Smooth muscle cell of the brain vasculature (primary cell): Measurements from ENCODE around the gene C17orf114.

Source experiments
- DNase-seq: peaks from one replicate; pipeline ENCODE4 v3.0.0-alpha.2; 2012; ENCODE audit warnings: low read depth, low spot score

Gene C17orf114

GRCh38 chr17:4788159-4788806 is 13.8 kb downstream of the C17orf114 start:
- DNase-seq: no peak

DNA sequence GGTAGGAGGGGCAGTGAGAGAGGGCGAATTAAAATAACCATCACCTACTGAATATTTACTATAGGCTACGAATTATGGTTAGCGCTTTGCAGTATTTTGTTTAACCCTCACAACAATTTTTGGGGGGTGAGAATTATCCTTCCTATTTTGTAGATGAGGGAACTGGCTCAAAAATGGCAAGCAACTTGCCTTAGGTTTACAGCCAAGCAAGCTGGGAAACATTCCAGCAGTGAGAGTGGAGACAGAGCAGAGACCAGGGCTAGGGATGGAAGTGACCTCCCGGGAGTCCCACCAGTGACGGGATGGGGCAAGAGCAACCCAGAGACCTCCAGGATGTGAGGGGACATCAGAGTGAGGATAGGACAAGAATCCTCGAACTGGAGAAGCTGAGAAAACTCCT is 15.6 kb downstream of the C17orf114 start:
- DNase-seq: no peak

DNA sequence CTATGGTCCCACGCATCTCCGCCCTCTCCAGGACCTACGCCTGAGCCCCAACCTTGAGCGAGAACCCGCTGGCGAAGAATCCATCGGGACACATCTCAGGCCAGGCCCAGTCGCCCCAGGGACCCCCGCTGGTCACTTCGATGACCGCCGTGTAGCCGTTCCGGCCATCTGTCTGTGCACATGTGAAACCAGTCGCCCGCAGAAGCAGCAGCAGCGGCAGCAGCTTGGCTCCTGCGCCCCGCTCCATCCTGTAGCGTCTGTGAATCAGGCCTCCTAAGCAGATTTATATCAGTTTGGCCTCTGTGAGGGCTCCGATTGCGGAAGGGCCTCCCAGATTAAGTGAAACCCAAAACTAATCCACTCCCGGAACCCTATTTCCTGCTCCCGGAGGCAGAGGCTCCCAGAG is 16.0 kb downstream of the C17orf114 start, which contains the start of gene VMO1:
TSS of gene VMO1 (minus strand) at position 259 of the 406 bp plus-strand sequence. CDS start at position 247, 12 bp downstream.
- DNase-seq: no peak

DNA sequence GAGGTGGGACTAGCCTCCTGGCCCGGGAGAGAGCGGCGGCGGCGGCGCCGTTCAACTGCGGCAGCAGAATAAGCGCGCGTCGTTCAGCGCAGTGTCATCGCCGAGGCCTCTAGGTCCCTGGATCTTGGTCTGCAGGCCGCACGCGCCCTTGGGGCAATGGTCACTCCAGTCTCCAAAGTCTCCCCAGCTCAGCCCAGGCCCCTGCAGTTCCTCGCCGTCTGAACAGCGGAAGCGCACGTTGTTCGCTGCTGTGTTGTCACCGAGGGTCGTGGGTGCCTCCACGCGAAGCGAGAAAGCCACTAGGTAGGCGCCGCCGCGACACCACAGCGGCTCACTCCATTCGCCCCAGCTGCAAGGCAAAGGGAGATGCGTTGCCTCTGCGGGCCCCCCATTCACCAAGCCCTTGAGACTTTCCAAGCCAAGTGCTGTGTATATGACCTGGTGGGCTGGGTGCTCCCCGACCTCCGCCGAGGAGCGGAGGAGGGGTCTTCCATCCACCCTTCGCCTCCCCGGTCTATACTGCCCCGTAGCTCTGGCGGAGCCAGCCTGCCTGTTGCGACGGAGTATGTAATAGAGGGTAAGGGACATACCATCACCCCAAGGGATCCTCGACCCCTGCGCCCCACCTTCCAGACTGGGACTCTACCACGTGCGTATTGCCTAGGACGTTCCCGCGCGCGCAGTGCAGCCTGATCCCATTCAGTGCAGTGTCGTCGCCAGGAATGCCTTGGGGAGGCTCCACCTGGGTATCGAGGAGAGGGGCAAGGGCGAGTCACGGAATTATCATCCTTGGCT is 16.6 kb downstream of the C17orf114 start:
- DNase-seq: no peak

GRCh38 chr17:4782652-4783051 is 19.5 kb downstream of the C17orf114 start:
- no peak for DNase-seq

GRCh38 chr17:4780325-4780955 is 21.7 kb downstream of the C17orf114 start:
- no peak for DNase-seq

DNA sequence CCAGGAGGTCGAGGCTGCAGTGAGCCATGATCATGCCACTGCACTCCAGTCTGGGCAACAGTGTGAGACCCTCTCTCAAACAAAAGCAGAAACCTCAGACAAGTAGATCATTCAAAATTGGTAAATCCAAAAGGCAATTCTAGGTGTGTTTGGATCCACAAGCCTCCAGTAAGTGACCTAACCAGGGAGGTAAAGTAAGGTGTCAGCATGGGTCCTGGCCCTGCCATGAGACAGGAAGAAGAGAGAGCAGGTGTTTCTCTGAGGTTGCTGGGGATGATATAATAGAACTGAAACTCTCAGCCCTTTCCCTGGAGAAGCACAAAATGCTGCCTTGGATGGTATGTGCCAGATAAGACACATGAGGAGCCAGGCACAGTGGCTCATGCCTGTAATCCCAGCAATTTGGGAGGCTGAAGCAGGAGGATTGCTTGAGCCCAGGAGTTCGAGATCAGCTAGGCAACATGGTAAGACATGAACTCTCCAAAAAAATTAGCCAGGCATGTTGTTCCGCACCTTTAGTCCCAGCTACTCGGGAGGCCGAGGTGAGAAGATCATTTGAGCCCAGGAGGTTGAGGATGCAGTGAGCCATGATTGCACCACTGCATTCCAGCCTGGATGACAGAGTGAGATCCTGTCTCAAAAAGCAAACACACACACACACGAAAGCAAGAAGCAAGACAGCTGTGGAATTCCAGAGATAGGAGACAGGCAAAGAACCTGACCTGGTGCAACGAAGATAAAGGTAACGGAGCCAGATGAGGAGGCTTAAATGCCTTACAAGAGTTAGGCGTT is 24.0 kb downstream of the C17orf114 start:
- DNase-seq: no peak

DNA sequence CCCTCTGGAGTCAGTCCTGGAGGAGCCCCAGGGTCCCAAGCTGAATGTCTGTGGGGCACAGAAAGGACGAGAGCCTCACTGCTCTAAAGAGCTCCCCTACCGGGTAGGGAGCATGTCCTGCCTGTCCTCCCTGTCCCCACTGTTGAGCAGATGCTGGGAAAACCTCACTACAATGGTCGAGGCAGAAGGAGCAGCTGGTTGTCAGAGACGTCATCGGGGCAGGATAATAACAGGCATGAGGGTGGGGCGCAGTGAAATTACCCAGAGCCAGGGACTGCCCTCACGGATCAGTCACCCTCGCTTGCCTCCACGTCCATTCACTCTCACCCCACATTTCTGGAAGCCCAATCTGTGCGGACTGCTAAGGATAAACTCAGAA is 29.9 kb downstream of the C17orf114 start:
- DNase-seq: no peak

- no peak for DNase-seq
Measured at GRCh38 chr17:4771519-4772234, 30.5 kb downstream of the C17orf114 start, which contains the start of gene TM4SF5. Gene TM4SF5 (plus strand): TSS chr17:4771886. CDS start chr17:4771923, 37 bp downstream.

DNA sequence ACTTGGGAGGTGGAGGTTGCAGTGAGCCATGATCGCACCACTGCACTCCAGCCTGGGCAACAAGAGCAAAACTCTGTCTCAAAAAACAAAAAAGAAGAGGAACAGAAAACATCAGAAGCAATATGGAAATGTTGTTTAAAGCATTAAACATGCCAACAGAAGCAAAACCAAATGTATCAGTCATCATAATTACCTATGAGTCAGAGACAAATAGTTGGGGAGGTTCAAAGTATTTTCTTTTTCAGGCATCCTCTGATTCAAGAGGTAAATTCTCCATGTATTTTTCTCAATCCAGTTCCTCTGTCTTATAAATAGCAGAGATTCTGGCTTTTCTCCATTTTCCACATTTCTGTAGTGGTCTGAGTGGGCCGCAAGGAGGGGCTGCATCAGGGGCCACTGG is 32.5 kb downstream of the C17orf114 start:
- no peak for DNase-seq

- DNase-seq: no peak
Measured at GRCh38 chr17:4768298-4768697, 33.8 kb downstream of the C17orf114 start.

DNA sequence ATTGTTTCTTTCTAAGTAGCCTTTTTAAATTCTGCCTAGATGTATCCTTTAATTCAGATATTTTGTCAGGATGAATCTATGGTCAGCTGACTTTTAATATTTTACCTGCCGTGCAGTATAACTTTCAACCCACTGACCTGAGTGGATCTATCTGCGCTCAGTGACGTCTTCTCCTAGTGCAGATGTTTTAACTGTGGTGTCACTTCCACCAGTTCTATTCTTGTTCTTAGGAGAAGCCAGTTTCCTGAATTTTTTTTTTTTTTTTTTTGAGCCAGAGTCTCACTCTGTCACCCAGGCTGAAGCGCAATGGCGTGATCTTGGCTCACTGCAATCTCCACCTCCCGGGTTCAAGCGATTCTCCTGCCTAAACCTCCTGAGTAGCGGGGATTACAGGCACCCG is 35.4 kb downstream of the C17orf114 start:
- no peak for DNase-seq

GRCh38 chr17:4766201-4766600 is 35.9 kb downstream of the C17orf114 start:
- DNase-seq: no peak

GRCh38 chr17:4764595-4764994 is 37.5 kb downstream of the C17orf114 start:
- no peak for DNase-seq

DNA sequence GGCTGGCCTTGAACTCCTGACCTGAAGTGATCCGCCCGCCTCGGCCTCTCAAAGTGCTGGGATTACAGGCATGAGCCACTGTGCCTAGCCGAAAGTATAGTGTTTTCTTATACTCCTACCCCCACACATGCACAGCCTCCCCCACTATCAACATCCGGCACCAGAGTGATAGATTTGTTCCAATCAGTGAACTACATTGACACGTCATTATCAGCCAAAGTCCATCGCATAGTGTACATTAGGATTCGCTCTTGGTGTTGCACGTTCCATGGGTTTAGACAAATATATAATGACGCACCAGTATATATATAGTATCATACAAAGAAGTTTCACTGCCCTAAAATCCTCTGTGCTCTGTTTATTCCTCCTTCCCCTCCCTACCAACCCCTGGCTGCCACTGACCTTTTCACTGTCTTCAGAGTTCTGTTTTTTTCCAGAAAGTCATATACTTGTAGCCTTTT is 42.3 kb downstream of the C17orf114 start:
- DNase-seq: no peak

DNA sequence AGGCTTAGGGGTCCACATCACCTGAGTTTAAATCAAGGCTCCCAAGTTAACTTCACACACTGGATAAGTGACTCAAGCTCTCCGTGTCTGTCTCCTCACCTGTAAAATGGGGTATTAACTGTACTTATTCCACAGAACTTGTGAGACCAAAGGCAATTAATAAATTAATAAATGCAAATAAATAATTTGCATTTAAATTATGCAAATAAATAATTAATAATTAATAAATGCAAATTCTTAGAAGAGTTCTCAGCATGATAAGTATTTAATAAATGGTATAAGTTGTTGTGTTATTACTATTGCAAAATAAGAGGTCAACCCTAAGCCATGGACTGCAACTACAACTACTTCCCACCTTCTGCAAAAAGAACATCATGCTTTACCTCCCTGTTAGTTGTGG is 48.7 kb downstream of the C17orf114 start:
- no peak for DNase-seq

- DNase-seq: no peak
Measured at GRCh38 chr17:4751932-4752331, 50.2 kb downstream of the C17orf114 start.
